ENCODE measurements around the gene SLC35F5. TPM values are rescaled to one million over a fixed set of nuclear protein-coding genes. Genes with fewer than 3 reads are reported as not detected.

The SLC35F5 gene
- total and polyA plus RNA-seq, 2 of the 13 experiments (the other 11 are each of a cell fraction or from before 2014, with no cell fraction given), result 139 to 174 TPM

DNA sequence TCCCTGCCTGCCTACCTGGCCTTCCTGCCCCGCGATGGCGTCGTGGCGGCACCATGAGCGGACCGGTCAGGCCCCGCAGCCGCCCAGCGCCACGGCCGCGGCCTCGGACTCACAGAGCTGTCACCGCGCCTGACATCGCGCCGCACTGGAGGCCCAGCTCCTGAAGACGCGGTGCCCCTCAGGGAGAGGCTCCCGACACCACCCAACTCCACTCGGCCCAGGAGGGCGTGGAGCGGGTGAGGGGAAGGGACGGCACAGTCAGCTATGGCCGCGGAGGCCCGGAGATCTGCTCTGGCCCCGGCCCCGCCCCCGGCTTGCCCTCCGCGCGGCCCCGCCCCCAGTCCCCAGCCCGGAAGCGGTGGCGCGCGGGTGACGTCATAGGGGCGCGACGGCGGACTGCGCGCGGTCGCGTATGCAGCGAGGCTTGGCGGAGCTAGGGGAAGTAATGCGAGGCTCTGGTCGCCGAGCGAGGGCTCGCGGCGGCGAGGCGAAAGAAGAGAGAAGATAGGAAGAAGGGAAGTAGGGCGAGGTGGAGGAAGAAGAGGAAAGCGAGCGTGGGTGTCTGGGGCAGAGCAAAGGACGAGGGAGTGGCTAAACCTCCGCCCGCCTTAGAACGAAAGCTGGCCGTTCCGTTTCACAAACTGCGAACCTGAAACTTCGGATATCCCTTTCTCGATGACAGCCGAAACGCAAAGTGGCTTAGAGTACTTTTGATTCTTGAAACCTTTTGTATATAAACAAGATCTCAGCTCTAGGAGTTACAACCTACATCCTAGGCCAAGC is at the start of gene SLC35F5 (continued):
- peak; percentile 91 for TF ChIP-seq ZZZ3 (CRISPR knock-in tag; IDR thresholded peaks at IDR 0.05; ENCODE audit: borderline replicate concordance)
- no peak for TF ChIP-seq SETDB1 (CRISPR knock-in tag; IDR thresholded peaks at IDR 0.05; ENCODE audit: borderline replicate concordance)
- peak; percentile 62; the same call in 1 of the 2 replicates for TF ChIP-seq SP2 (CRISPR knock-in tag; IDR thresholded peaks at IDR 0.05)
- TF ChIP-seq HNRNPL (IDR thresholded peaks at IDR 0.05; ENCODE audit: low read depth, low read length), result no peak
- TF ChIP-seq RNF2 (conservative IDR thresholded peaks at IDR 0.05; ENCODE audit: low read depth), result no peak; the same call in 1 of the 2 replicates
- peak; percentile 96 for TF ChIP-seq ATF1 (CRISPR knock-in tag; IDR thresholded peaks at IDR 0.05)
- TF ChIP-seq CBFB (CRISPR knock-in tag; IDR thresholded peaks at IDR 0.05), result peak; percentile 95
- TF ChIP-seq, protein P1, sequence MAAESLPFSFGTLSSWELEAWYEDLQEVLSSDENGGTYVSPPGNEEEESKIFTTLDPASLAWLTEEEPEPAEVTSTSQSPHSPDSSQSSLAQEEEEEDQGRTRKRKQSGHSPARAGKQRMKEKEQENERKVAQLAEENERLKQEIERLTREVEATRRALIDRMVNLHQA (CRISPR knock-in tag; IDR thresholded peaks at IDR 0.05), result no peak
- TF ChIP-seq NAIF1 (CRISPR knock-in tag; IDR thresholded peaks at IDR 0.05; ENCODE audit: borderline replicate concordance), result peak; percentile 72; the same call in 1 of the 2 replicates
- TF ChIP-seq, protein P2, sequence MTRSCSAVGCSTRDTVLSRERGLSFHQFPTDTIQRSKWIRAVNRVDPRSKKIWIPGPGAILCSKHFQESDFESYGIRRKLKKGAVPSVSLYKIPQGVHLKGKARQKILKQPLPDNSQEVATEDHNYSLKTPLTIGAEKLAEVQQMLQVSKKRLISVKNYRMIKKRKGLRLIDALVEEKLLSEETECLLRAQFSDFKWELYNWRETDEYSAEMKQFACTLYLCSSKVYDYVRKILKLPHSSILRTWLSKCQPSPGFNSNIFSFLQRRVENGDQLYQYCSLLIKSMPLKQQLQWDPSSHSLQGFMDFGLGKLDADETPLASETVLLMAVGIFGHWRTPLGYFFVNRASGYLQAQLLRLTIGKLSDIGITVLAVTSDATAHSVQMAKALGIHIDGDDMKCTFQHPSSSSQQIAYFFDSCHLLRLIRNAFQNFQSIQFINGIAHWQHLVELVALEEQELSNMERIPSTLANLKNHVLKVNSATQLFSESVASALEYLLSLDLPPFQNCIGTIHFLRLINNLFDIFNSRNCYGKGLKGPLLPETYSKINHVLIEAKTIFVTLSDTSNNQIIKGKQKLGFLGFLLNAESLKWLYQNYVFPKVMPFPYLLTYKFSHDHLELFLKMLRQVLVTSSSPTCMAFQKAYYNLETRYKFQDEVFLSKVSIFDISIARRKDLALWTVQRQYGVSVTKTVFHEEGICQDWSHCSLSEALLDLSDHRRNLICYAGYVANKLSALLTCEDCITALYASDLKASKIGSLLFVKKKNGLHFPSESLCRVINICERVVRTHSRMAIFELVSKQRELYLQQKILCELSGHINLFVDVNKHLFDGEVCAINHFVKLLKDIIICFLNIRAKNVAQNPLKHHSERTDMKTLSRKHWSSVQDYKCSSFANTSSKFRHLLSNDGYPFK (CRISPR knock-in tag; IDR thresholded peaks at IDR 0.05; ENCODE audit: borderline replicate concordance), result peak; percentile 96
- peak; percentile 56 for TF ChIP-seq CBX1 (IDR thresholded peaks at IDR 0.05; ENCODE audit: low read depth)
- no peak for TF ChIP-seq NCOA5 (CRISPR knock-in tag; IDR thresholded peaks at IDR 0.05)
- 0 out of 2 replicates have a peak, but pooled peaks have one; percentile 31 for TF ChIP-seq ZNF432 (CRISPR knock-in tag; IDR thresholded peaks at IDR 0.05; ENCODE audit: borderline replicate concordance)
- no peak; the same call in 1 of the 2 replicates for TF ChIP-seq ZNF737 (CRISPR knock-in tag; IDR thresholded peaks at IDR 0.05; ENCODE audit: borderline replicate concordance)
- 0 out of 2 replicates have a peak, but pooled peaks have one; percentile 93 for TF ChIP-seq ZNF260 (CRISPR knock-in tag; IDR thresholded peaks at IDR 0.05; ENCODE audit: borderline replicate concordance, low read depth)
- TF ChIP-seq ZNF446 (CRISPR knock-in tag; IDR thresholded peaks at IDR 0.05), result peak; percentile 77; the same call in 1 of the 2 replicates
- TF ChIP-seq, protein P3, sequence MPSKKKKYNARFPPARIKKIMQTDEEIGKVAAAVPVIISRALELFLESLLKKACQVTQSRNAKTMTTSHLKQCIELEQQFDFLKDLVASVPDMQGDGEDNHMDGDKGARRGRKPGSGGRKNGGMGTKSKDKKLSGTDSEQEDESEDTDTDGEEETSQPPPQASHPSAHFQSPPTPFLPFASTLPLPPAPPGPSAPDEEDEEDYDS (CRISPR knock-in tag; IDR thresholded peaks at IDR 0.05), result peak; percentile 88
- peak; percentile 100 for TF ChIP-seq PHF8 (CRISPR knock-in tag; IDR thresholded peaks at IDR 0.05)
- TF ChIP-seq TOE1 (CRISPR knock-in tag; IDR thresholded peaks at IDR 0.05), result peak; percentile 14; the same call in 1 of the 2 replicates
- TF ChIP-seq ZNF878 (CRISPR knock-in tag; IDR thresholded peaks at IDR 0.05), result no peak
- TF ChIP-seq, protein P4, sequence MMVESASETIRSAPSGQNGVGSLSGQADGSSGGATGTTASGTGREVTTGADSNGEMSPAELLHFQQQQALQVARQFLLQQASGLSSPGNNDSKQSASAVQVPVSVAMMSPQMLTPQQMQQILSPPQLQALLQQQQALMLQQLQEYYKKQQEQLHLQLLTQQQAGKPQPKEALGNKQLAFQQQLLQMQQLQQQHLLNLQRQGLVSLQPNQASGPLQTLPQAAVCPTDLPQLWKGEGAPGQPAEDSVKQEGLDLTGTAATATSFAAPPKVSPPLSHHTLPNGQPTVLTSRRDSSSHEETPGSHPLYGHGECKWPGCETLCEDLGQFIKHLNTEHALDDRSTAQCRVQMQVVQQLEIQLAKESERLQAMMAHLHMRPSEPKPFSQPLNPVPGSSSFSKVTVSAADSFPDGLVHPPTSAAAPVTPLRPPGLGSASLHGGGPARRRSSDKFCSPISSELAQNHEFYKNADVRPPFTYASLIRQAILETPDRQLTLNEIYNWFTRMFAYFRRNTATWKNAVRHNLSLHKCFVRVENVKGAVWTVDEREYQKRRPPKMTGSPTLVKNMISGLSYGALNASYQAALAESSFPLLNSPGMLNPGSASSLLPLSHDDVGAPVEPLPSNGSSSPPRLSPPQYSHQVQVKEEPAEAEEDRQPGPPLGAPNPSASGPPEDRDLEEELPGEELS (CRISPR knock-in tag; IDR thresholded peaks at IDR 0.05), result peak; percentile 49; the same call in 1 of the 2 replicates
- TF ChIP-seq FOXM1 (CRISPR knock-in tag; IDR thresholded peaks at IDR 0.05), result peak; percentile 56; the same call in 1 of the 2 replicates
- no peak for TF ChIP-seq PCBP2 (optimal IDR thresholded peaks at IDR 0.05; ENCODE audit: low read depth, low read length, poor library complexity, severe bottlenecking)
- TF ChIP-seq ATAD3A (CRISPR knock-in tag; IDR thresholded peaks at IDR 0.05), result 0 out of 2 replicates have a peak, but pooled peaks have one; percentile 47
- no peak; the same call in 1 of the 2 replicates for TF ChIP-seq JDP2 (CRISPR knock-in tag; IDR thresholded peaks at IDR 0.05; ENCODE audit: borderline replicate concordance)
